ENCODE data around the gene TMEM186. TPM values are rescaled to one million over a fixed set of nuclear protein-coding genes. Genes with fewer than 3 reads are reported as not detected.
A peak's percentile ranks its signal among the peaks of the same experiment; 100 is the strongest.

Gene TMEM186
- total and polyA plus RNA-seq, 2 experiments from 2014 or later = 8.3 to 14.8 TPM

- Histone ChIP-seq H4K20me1 (replicated peaks; ENCODE audit: insufficient read depth) (no peaks in the 10 kb centered on the region), H2AFZ (no peak overlapping the region), H3K36me3 (ENCODE audit: insufficient read depth) (no peaks in the 10 kb centered on the region), H3K79me2 (replicated peaks; ENCODE audit: insufficient read depth) (no peaks in the 10 kb centered on the region), H3F3A (replicated peaks; ENCODE audit: low read depth) (no peaks in the 10 kb centered on the region), H3K27ac (ENCODE audit: low read depth) (no peak overlapping the region), H3K4me2 (no peak overlapping the region), H3K27me3 (ENCODE audit: insufficient read depth) (no peaks in the 10 kb centered on the region), H3K9me2 (ENCODE audit: insufficient read depth) (no peaks in the 10 kb centered on the region), H3K4me3 (no peak overlapping the region), H3K4me1 (ENCODE audit: insufficient read depth) (no peaks in the 10 kb centered on the region)
- peaks cover 6% of the 10 kb centered on the region; the same call in 2 of the 3 replicates for H3K36me3 Mint-ChIP-seq (ENCODE audit: low read depth)
- H3K9me3 Mint-ChIP-seq = no peaks in the 10 kb centered on the region
- no peak for TF ChIP-seq JUNB (IDR thresholded peaks at IDR 0.05; ENCODE audit: unreplicated experiment)
- H3K4me1 Mint-ChIP-seq = no peaks in the 10 kb centered on the region
- no peak overlapping the region for H3K27ac Mint-ChIP-seq
- DNase-seq (ENCODE audit: low spot score) (no peak), ATAC-seq (no peak)
- no peak overlapping the region for H3K4me3 Mint-ChIP-seq
- H3K27me3 Mint-ChIP-seq (ENCODE audit: insufficient read depth, low read depth, poor library complexity) = peaks cover 2% of the 10 kb centered on the region
These were observed 23.9 kb downstream of the TMEM186 start for GRCh38 chr16:8773537-8773936.

- no peak overlapping the region for H3K4me2 ChIP-seq
- DNase-seq (ENCODE audit: low spot score) = peak; percentile 75
These were observed 28.7 kb downstream of the TMEM186 start for GRCh38 chr16:8768692-8769091.

GRCh38 chr16:8768283-8768682 is 29.2 kb downstream of the TMEM186 start:
- H3K27ac ChIP-seq (ENCODE audit: low read depth) = no peak overlapping the region
- H3K27ac Mint-ChIP-seq = no peak overlapping the region
- no peaks in the 10 kb centered on the region for H3K9me2 ChIP-seq (ENCODE audit: insufficient read depth)
- H2AFZ ChIP-seq = no peak overlapping the region
- ATAC-seq (no peak), DNase-seq (ENCODE audit: low spot score) (no peak)
- no peaks in the 10 kb centered on the region for H3K79me2 ChIP-seq (replicated peaks; ENCODE audit: insufficient read depth)
- peaks cover 11% of the 10 kb centered on the region for H3K27me3 Mint-ChIP-seq (ENCODE audit: insufficient read depth, low read depth, poor library complexity)
- no peak overlapping the region for H3K4me3 Mint-ChIP-seq
- peaks cover 6% of the 10 kb centered on the region; the same call in 1 of the 2 replicates for H3F3A ChIP-seq (replicated peaks; ENCODE audit: low read depth)
- H3K4me1 ChIP-seq (ENCODE audit: insufficient read depth) = peaks cover 17% of the 10 kb centered on the region
- H3K9me3 Mint-ChIP-seq = no peaks in the 10 kb centered on the region
- H3K27me3 ChIP-seq (ENCODE audit: insufficient read depth) = no peaks in the 10 kb centered on the region
- H3K4me3 ChIP-seq = no peak overlapping the region
- H3K4me2 ChIP-seq = no peak overlapping the region
- H4K20me1 ChIP-seq (replicated peaks; ENCODE audit: insufficient read depth) = no peaks in the 10 kb centered on the region
- peaks cover 16% of the 10 kb centered on the region for H3K4me1 Mint-ChIP-seq
- H3K36me3 ChIP-seq (ENCODE audit: insufficient read depth) = no peaks in the 10 kb centered on the region
- no peaks in the 10 kb centered on the region for H3K36me3 Mint-ChIP-seq (ENCODE audit: low read depth)
- TF ChIP-seq EZH2phosphoT487 (IDR thresholded peaks at IDR 0.05; ENCODE audit: unreplicated experiment) = no peak
- TF ChIP-seq CTCF (conservative IDR thresholded peaks at IDR 0.05; ENCODE audit: low read depth in 2 of 2) = no peak
- TF ChIP-seq ETS1 (IDR thresholded peaks at IDR 0.05) = no peak
- TF ChIP-seq EZH2 (IDR thresholded peaks at IDR 0.05; ENCODE audit: low read depth, unreplicated experiment) = no peak
- no peak for TF ChIP-seq ZNF331 (CRISPR knock-in tag; IDR thresholded peaks at IDR 0.05; ENCODE audit: low read depth)
- TF ChIP-seq ZNF462 (CRISPR knock-in tag; IDR thresholded peaks at IDR 0.05) = no peak

More at GRCh38 chr16:8768692-8769091, 28.7 kb downstream of the TMEM186 start:
- Mint-ChIP-seq H3K4me3 (no peak overlapping the region), H3K9me3 (no peaks in the 10 kb centered on the region), H3K27ac (0 out of 2 replicates have a peak overlapping the region, but pooled peaks have one; percentile 31), H3K4me1 (peaks cover 13% of the 10 kb centered on the region), H3K36me3 (ENCODE audit: low read depth) (no peaks in the 10 kb centered on the region), H3K27me3 (ENCODE audit: insufficient read depth, low read depth, poor library complexity) (peaks cover 11% of the 10 kb centered on the region)
- TF ChIP-seq ZNF331 (CRISPR knock-in tag; IDR thresholded peaks at IDR 0.05; ENCODE audit: low read depth) = no peak
- no peak for TF ChIP-seq EZH2phosphoT487 (IDR thresholded peaks at IDR 0.05; ENCODE audit: unreplicated experiment)
- no peak for TF ChIP-seq STAT1 (IDR thresholded peaks at IDR 0.05; ENCODE audit: unreplicated experiment)
- H3K4me3 ChIP-seq = no peak overlapping the region
- peaks cover 6% of the 10 kb centered on the region; the same call in 1 of the 2 replicates for H3F3A ChIP-seq (replicated peaks; ENCODE audit: low read depth)
- no peaks in the 10 kb centered on the region for H4K20me1 ChIP-seq (replicated peaks; ENCODE audit: insufficient read depth)
- H3K36me3 ChIP-seq (ENCODE audit: insufficient read depth) = no peaks in the 10 kb centered on the region
- ATAC-seq = peak; percentile 17; the same call in 2 of the 3 replicates
- no peaks in the 10 kb centered on the region for H3K27me3 ChIP-seq (ENCODE audit: insufficient read depth)
- no peak overlapping the region for H3K27ac ChIP-seq (ENCODE audit: low read depth)
- no peak overlapping the region for H2AFZ ChIP-seq
- H3K9me2 ChIP-seq (ENCODE audit: insufficient read depth) = no peaks in the 10 kb centered on the region
- H3K4me1 ChIP-seq (ENCODE audit: insufficient read depth) = peaks cover 16% of the 10 kb centered on the region
- no peaks in the 10 kb centered on the region for H3K79me2 ChIP-seq (replicated peaks; ENCODE audit: insufficient read depth)

Data from GM23338 (cell line).